ENCODE data around the gene TRDN. TPM values are rescaled to one million over a fixed set of nuclear protein-coding genes. Genes with fewer than 3 reads are reported as not detected.

The TRDN gene
- total RNA-seq, 1 experiment from 2014 or later: 39.8 TPM

- no peak for ATAC-seq
- no peak overlapping the region for H3K4me3 Mint-ChIP-seq
- TF ChIP-seq ZNF281 (CRISPR knock-in tag; IDR thresholded peaks at IDR 0.05): no peak
- H3K4me1 Mint-ChIP-seq: peaks cover 7% of the 10 kb centered on the region
- ChIA-PET CTCF (no interaction called here), POLR2A (no interaction called here)
- H3K9me3 Mint-ChIP-seq: peaks cover 6% of the 10 kb centered on the region; the same call in 1 of the 2 replicates
- no peaks in the 10 kb centered on the region; the same call in 1 of the 2 replicates for H3K27me3 Mint-ChIP-seq (ENCODE audit: low read depth)
- no peak overlapping the region for H3K27ac Mint-ChIP-seq
- H3K36me3 Mint-ChIP-seq: no peaks in the 10 kb centered on the region
- no peak for DNase-seq (ENCODE audit: low spot score)
Measured at GRCh38 chr6:123168466-123168865, 468.3 kb downstream of the TRDN start.

Other genes starting within 250 kb of the TRDN start
- gene NKAIN2, start 166.9 kb upstream of the TRDN start, total RNA-seq (2021): 0.33 to 0.64 TPM (median 0.41 TPM) in 3 replicates